ENCODE measurements around the gene ZC3H4.

Gene ZC3H4

GRCh38 chr19:47157431-47158321, 44.1 kb upstream of the ZC3H4 start (continued):
- TF ChIP-seq POU6F1 (CRISPR knock-in tag; IDR thresholded peaks at IDR 0.05; ENCODE audit: borderline replicate concordance, low read depth): no peak
- no peak for TF ChIP-seq CSDC2 (CRISPR knock-in tag; IDR thresholded peaks at IDR 0.05)
- no peak for TF ChIP-seq OSR1 (CRISPR knock-in tag; IDR thresholded peaks at IDR 0.05)
- no peak for TF ChIP-seq GLIS3 (CRISPR knock-in tag; IDR thresholded peaks at IDR 0.05)
- TF ChIP-seq ZNF70 (CRISPR knock-in tag; IDR thresholded peaks at IDR 0.05): no peak
- TF ChIP-seq PATZ1 (CRISPR knock-in tag; IDR thresholded peaks at IDR 0.05; ENCODE audit: borderline replicate concordance): no peak
- TF ChIP-seq PPARA (CRISPR knock-in tag; IDR thresholded peaks at IDR 0.05; ENCODE audit: borderline replicate concordance): no peak
- TF ChIP-seq BACH2 (CRISPR knock-in tag; IDR thresholded peaks at IDR 0.05; ENCODE audit: borderline replicate concordance): no peak
- TF ChIP-seq TOX (CRISPR knock-in tag; IDR thresholded peaks at IDR 0.05; ENCODE audit: borderline replicate concordance): no peak
- no peak for TF ChIP-seq CSRNP3 (CRISPR knock-in tag; IDR thresholded peaks at IDR 0.05)

- no peak for TF ChIP-seq CREB5 (CRISPR knock-in tag; IDR thresholded peaks at IDR 0.05; ENCODE audit: low read depth)
- no peak for TF ChIP-seq PATZ1 (CRISPR knock-in tag; IDR thresholded peaks at IDR 0.05; ENCODE audit: borderline replicate concordance)
- no peak for TF ChIP-seq ISL1 (CRISPR knock-in tag; IDR thresholded peaks at IDR 0.05)
- no peak for TF ChIP-seq ZC3H10 (CRISPR knock-in tag; IDR thresholded peaks at IDR 0.05)
- no peak for TF ChIP-seq ARNTL (CRISPR knock-in tag; IDR thresholded peaks at IDR 0.05; ENCODE audit: borderline replicate concordance, low read depth)
- TF ChIP-seq TCF4 (CRISPR knock-in tag; IDR thresholded peaks at IDR 0.05; ENCODE audit: borderline replicate concordance): no peak
- no peak for TF ChIP-seq SNAI2 (CRISPR knock-in tag; IDR thresholded peaks at IDR 0.05)
- no peak for TF ChIP-seq TSHZ2 (CRISPR knock-in tag; IDR thresholded peaks at IDR 0.05)
- TF ChIP-seq CSRNP3 (CRISPR knock-in tag; IDR thresholded peaks at IDR 0.05): no peak
- TF ChIP-seq ZFP30 (CRISPR knock-in tag; IDR thresholded peaks at IDR 0.05): no peak
- no peak for TF ChIP-seq CSDC2 (CRISPR knock-in tag; IDR thresholded peaks at IDR 0.05)
- TF ChIP-seq ZNF565 (CRISPR knock-in tag; conservative IDR thresholded peaks at IDR 0.05; ENCODE audit: low read depth): no peak
- TF ChIP-seq ZNF70 (CRISPR knock-in tag; IDR thresholded peaks at IDR 0.05): no peak
- TF ChIP-seq ESRRG (CRISPR knock-in tag; IDR thresholded peaks at IDR 0.05): no peak
- no peak for TF ChIP-seq OSR1 (CRISPR knock-in tag; IDR thresholded peaks at IDR 0.05)
- no peak for TF ChIP-seq GLIS3 (CRISPR knock-in tag; IDR thresholded peaks at IDR 0.05)
- no peak for TF ChIP-seq POU6F1 (CRISPR knock-in tag; IDR thresholded peaks at IDR 0.05; ENCODE audit: borderline replicate concordance, low read depth)
- ATAC-seq: no peak
Measured at GRCh38 chr19:47156861-47157430, 43.4 kb upstream of the ZC3H4 start.
